Neural cell (in vitro differentiated cells): Measurements from ENCODE around the gene SLC12A7. TPM values are rescaled to one million over a fixed set of nuclear protein-coding genes. Genes with fewer than 3 reads are reported as not detected.

Experiments
- H2AFZ ChIP-seq: fragments of 200-600, 300-800 bp; sonication (generic), shearing (Covaris generic); 2 replicates; pipeline ENCODE4 v1.6.0; 2014; ENCODE audit warnings: low read depth, mild to moderate bottlenecking, antibody characterized with exemption, low read length, moderate library complexity
- H3F3A ChIP-seq: fragments of 200-600 bp; shearing (Covaris generic); 2 replicates; pipeline ENCODE4 v1.6.1; 2016; ENCODE audit warnings: mild to moderate bottlenecking, moderate library complexity, mixed read lengths, antibody characterized with exemption, low read length; ENCODE audit not compliant: insufficient read depth, poor library complexity, severe bottlenecking
- H3K27ac ChIP-seq: fragments of 200-600, 300-800 bp; sonication (generic), shearing (Covaris generic); 2 replicates; pipeline ENCODE4 v1.5.1; 2014; ENCODE audit warnings: mild to moderate bottlenecking, low read length, moderate library complexity
- H3K27me3 ChIP-seq: fragments of 300-800, 200-600 bp; sonication (generic), shearing (Covaris generic); 2 replicates; pipeline ENCODE4 v1.6.0; 2014; ENCODE audit warnings: mild to moderate bottlenecking, low read depth, low read length, moderate library complexity; ENCODE audit not compliant: insufficient read depth
- H3K36me3 ChIP-seq: fragments of 300-800, 200-600 bp; sonication (generic), shearing (Covaris generic); 2 replicates; pipeline ENCODE4 v1.5.1; 2014; ENCODE audit warnings: mild to moderate bottlenecking, antibody characterized with exemption, low read length, moderate library complexity; ENCODE audit not compliant: insufficient read depth
- H3K4me2 ChIP-seq: fragments of 300-800, 200-600 bp; sonication (generic), shearing (Covaris generic); 2 replicates; pipeline ENCODE4 v1.6.0; 2014; ENCODE audit warnings: mild to moderate bottlenecking, low read length
- H3K4me3 ChIP-seq: fragments of 300-800, 200-600 bp; sonication (generic), shearing (Covaris generic); 2 replicates; pipeline ENCODE4 v1.5.1; 2014; ENCODE audit warnings: mild to moderate bottlenecking, low read length, moderate library complexity
- H3K79me2 ChIP-seq: fragments of 200-600 bp; shearing (Covaris generic); replicated peaks from 2 replicates; pipeline ENCODE4 v1.6.0; 2014; ENCODE audit warnings: mild to moderate bottlenecking, low read length, moderate library complexity; ENCODE audit not compliant: insufficient read depth
- H3K9ac ChIP-seq: fragments of 300-800, 200-600 bp; sonication (generic), shearing (Covaris generic); 2 replicates; pipeline ENCODE4 v1.6.1; 2016; ENCODE audit warnings: mild to moderate bottlenecking, low read length, mixed read lengths
- H3K9me2 ChIP-seq: fragments of 200-600 bp; shearing (Covaris generic); 2 replicates; pipeline ENCODE4 v1.6.1; 2016; ENCODE audit warnings: mild to moderate bottlenecking, low read length, mixed read lengths; ENCODE audit not compliant: insufficient read depth
- H3K9me3 ChIP-seq: fragments of 200-600, 300-800 bp; sonication (generic), shearing (Covaris generic); 2 replicates; pipeline ENCODE4 v1.6.1; 2016; ENCODE audit warnings: mild to moderate bottlenecking, mixed run types, low read length, moderate library complexity, mixed read lengths
- H4K20me1 ChIP-seq: fragments of 200-600 bp; shearing (Covaris generic); 2 replicates; pipeline ENCODE4 v1.6.1; 2016; ENCODE audit warnings: mild to moderate bottlenecking, mixed run types; ENCODE audit not compliant: insufficient read depth
- EP300 ChIP-seq: fragments of 450-650 bp; conservative IDR thresholded peaks from 2 replicates; pipeline ENCODE4 v1.6.1; 2014; ENCODE audit warnings: antibody characterized with exemption, mild to moderate bottlenecking, moderate library complexity; ENCODE audit not compliant: poor library complexity, severe bottlenecking
- EZH2 ChIP-seq: fragments of 200-600, 300-800 bp; shearing (Covaris generic), sonication (generic); IDR thresholded peaks from 2 replicates; pipeline ENCODE4 v1.6.1; 2014; ENCODE audit warnings: antibody characterized with exemption, low read length, borderline replicate concordance, mild to moderate bottlenecking; ENCODE audit not compliant: insufficient read depth, poor library complexity, severe bottlenecking
- MXI1 ChIP-seq: fragments of 450-650 bp; conservative IDR thresholded peaks from 2 replicates; pipeline ENCODE4 v1.6.1; 2014; ENCODE audit warnings: antibody characterized with exemption, mild to moderate bottlenecking; ENCODE audit not compliant: poor library complexity, severe bottlenecking
- POLR2AphosphoS5 ChIP-seq: IDR thresholded peaks from 2 replicates; pipeline ENCODE4 v1.6.1; 2012
- RAD21 ChIP-seq: fragments of 450-650 bp; conservative IDR thresholded peaks from 2 replicates; pipeline ENCODE4 v1.6.1; 2014; ENCODE audit warnings: antibody characterized with exemption, mild to moderate bottlenecking, moderate library complexity
- SMC3 ChIP-seq: fragments of 450-650 bp; conservative IDR thresholded peaks from 2 replicates; pipeline ENCODE4 v1.6.1; 2014; ENCODE audit warnings: antibody characterized with exemption, mild to moderate bottlenecking, moderate library complexity; ENCODE audit not compliant: poor library complexity
- TAF1 ChIP-seq: IDR thresholded peaks from 2 replicates; pipeline ENCODE4 v1.6.1; 2012; ENCODE audit warnings: low read depth
- polyA plus RNA-seq: library from polyadenylated mRNA; depleted of rRNA; stranded (reverse); fragments of >200 nt; gene quantifications from 2 replicates; pipeline ENCODE4 v1.2.3, GENCODE V29; 2014
- TF ChIP-seq, protein P1 (sequence below): fragments of 450-650 bp; IDR thresholded peaks from 2 replicates; pipeline ENCODE4 v1.5.1; 2014; ENCODE audit warnings: antibody characterized with exemption, mild to moderate bottlenecking, moderate library complexity; ENCODE audit not compliant: poor library complexity, severe bottlenecking
- TF ChIP-seq, protein P2 (sequence below): IDR thresholded peaks from 2 replicates; pipeline ENCODE4 v1.6.1; 2012; ENCODE audit warnings: borderline replicate concordance

SLC12A7 gene
- polyA plus RNA-seq, 1 donor from 2014 or later = 4.5 TPM

DNA sequence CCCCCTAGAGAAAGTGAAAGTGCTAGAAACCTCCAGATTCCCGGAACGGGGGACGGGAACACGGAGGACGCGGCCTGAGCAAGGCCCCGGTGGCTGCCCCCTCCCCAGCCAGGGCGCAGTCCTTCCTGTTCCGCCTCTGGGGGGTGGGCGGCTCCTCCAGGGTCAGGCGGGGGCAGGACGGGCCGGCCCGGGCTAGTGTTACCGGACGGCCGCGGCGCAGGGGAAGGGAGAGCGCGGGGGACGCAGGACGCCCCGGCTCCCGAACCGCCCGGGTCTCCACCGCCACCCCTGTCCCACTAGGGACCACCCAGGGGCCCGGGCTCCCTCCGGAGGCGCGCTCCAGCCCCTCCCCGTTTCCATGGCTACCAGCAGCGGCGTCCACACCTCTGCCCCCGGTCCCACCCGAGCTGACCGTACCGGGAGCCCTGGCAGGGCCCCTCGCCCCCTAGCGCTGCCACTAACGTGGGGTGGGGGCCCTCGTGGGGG, 579 bp downstream of the SLC12A7 start:
- H4K20me1 ChIP-seq = no peaks in the 10 kb centered on the region
- no peak overlapping the region for H3K4me2 ChIP-seq
- H2AFZ ChIP-seq = no peak overlapping the region
- peaks cover 4% of the 10 kb centered on the region for H3K79me2 ChIP-seq
- H3K9ac ChIP-seq = peak overlapping the region; percentile 48
- H3K36me3 ChIP-seq = no peaks in the 10 kb centered on the region
- H3F3A ChIP-seq = no peaks in the 10 kb centered on the region
- TF ChIP-seq EZH2 (no peak), POLR2AphosphoS5 (no peak), TAF1 (no peak), EP300 (no peak), SMC3 (no peak), RAD21 (no peak), MXI1 (no peak)
- TF ChIP-seq, protein P1, sequence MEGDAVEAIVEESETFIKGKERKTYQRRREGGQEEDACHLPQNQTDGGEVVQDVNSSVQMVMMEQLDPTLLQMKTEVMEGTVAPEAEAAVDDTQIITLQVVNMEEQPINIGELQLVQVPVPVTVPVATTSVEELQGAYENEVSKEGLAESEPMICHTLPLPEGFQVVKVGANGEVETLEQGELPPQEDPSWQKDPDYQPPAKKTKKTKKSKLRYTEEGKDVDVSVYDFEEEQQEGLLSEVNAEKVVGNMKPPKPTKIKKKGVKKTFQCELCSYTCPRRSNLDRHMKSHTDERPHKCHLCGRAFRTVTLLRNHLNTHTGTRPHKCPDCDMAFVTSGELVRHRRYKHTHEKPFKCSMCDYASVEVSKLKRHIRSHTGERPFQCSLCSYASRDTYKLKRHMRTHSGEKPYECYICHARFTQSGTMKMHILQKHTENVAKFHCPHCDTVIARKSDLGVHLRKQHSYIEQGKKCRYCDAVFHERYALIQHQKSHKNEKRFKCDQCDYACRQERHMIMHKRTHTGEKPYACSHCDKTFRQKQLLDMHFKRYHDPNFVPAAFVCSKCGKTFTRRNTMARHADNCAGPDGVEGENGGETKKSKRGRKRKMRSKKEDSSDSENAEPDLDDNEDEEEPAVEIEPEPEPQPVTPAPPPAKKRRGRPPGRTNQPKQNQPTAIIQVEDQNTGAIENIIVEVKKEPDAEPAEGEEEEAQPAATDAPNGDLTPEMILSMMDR = no peak
- TF ChIP-seq, protein P2, sequence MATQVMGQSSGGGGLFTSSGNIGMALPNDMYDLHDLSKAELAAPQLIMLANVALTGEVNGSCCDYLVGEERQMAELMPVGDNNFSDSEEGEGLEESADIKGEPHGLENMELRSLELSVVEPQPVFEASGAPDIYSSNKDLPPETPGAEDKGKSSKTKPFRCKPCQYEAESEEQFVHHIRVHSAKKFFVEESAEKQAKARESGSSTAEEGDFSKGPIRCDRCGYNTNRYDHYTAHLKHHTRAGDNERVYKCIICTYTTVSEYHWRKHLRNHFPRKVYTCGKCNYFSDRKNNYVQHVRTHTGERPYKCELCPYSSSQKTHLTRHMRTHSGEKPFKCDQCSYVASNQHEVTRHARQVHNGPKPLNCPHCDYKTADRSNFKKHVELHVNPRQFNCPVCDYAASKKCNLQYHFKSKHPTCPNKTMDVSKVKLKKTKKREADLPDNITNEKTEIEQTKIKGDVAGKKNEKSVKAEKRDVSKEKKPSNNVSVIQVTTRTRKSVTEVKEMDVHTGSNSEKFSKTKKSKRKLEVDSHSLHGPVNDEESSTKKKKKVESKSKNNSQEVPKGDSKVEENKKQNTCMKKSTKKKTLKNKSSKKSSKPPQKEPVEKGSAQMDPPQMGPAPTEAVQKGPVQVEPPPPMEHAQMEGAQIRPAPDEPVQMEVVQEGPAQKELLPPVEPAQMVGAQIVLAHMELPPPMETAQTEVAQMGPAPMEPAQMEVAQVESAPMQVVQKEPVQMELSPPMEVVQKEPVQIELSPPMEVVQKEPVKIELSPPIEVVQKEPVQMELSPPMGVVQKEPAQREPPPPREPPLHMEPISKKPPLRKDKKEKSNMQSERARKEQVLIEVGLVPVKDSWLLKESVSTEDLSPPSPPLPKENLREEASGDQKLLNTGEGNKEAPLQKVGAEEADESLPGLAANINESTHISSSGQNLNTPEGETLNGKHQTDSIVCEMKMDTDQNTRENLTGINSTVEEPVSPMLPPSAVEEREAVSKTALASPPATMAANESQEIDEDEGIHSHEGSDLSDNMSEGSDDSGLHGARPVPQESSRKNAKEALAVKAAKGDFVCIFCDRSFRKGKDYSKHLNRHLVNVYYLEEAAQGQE = no peak
- H3K27ac ChIP-seq = no peak overlapping the region
- peaks cover 10% of the 10 kb centered on the region for H3K27me3 ChIP-seq
- no peaks in the 10 kb centered on the region for H3K9me2 ChIP-seq
- H3K9me3 ChIP-seq = no peaks in the 10 kb centered on the region
- peak overlapping the region; percentile 65 for H3K4me3 ChIP-seq

DNA sequence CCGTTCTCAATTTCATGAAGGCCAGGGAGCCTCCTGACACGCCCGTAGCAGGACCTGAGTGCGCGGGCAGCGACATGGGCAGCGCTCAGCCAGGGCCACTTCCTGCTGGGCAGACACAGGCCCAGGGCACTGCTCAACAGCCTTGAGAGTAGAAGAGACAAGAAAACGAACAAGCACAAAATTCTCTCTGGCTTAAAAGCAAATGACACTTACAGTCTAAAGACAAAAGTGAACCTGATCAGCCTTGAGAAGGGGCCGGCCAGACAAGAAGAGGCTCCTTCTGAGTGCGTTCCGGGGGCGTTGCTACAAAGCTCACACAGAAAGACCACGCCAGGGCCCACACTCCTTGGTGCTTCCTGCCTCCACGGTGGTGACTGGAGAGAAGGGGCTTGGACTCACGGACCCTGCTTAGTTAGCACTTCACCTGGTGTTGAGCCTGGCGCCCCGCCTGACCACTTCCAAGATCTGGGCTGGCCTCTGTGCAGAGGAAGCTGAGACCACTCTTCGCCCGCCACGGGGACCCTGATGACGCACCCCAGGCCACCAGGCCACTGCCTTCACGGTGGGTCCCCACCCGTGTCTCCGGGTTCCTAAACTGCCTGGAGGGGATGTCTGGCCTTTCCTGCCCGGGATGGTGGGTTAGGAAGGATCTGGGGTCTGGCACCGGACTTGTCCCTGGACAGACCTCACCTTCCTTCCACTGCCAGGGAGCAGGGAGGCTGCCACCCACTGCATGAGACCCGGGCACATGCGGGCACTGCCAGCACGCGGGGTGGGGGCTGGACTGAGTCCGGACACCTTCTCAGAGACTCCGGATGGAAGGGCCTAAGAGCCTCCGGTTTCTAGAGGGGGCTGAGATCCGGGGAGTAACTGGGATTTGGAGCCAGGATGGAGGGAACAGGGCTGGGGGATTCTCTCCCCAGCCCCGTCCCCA, 1.3 kb downstream of the SLC12A7 start:
- Histone ChIP-seq H3K4me3 (peak overlapping the region; percentile 65), H3K9me3 (no peaks in the 10 kb centered on the region), H3K79me2 (peaks cover 9% of the 10 kb centered on the region), H3K9me2 (no peaks in the 10 kb centered on the region), H3K27me3 (peaks cover 10% of the 10 kb centered on the region), H3K27ac (no peak overlapping the region), H3K4me2 (no peak overlapping the region), H2AFZ (no peak overlapping the region), H3K36me3 (no peaks in the 10 kb centered on the region), H3K9ac (no peak overlapping the region), H3F3A (no peaks in the 10 kb centered on the region), H4K20me1 (no peaks in the 10 kb centered on the region)
- TF ChIP-seq MXI1 = no peak
- no peak for TF ChIP-seq EZH2
- no peak for TF ChIP-seq TAF1
- no peak for TF ChIP-seq RAD21
- TF ChIP-seq, protein P2 = no peak
- no peak for TF ChIP-seq EP300
- TF ChIP-seq SMC3 = no peak
- TF ChIP-seq, protein P1 = no peak
- no peak for TF ChIP-seq POLR2AphosphoS5
